Keratinocyte (primary cell): ENCODE data around the gene C2orf76. TPM values are rescaled to one million over a fixed set of nuclear protein-coding genes. Genes with fewer than 3 reads are reported as not detected.

Source experiments
- DNase-seq: peaks from one replicate; pipeline ENCODE4 v3.0.0-alpha.2; 2011; ENCODE audit warnings: low read depth, missing footprints, low spot score
- FAIRE-seq: peaks from 2 replicates; lab custom pipeline; 2011; peaks lifted over from hg19 to GRCh38; lab: Jason Lieb, UNC
- H2AFZ ChIP-seq: 2 replicates; pipeline ENCODE4 v1.6.0; 2012; ENCODE audit warnings: low read length, control low read depth, inconsistent platforms; ENCODE audit not compliant: control insufficient read depth
- H3K27ac ChIP-seq: 2 replicates; pipeline ENCODE4 v1.5.1; 2011; ENCODE audit warnings: low read length; ENCODE audit not compliant: control insufficient read depth, insufficient read depth
- H3K27me3 ChIP-seq: 3 replicates; pipeline ENCODE4 v1.6.0; 2011; ENCODE audit warnings: low read length; ENCODE audit not compliant: control insufficient read depth, insufficient read depth; ENCODE audit errors: extremely low read depth
- H3K36me3 ChIP-seq, 2 experiments: 2 replicates in 1 of 2; 3 replicates in 1 of 2; pipeline ENCODE4 v1.5.1; 2011; ENCODE audit warnings: low read length in 2 of 2, mild to moderate bottlenecking in 1 of 2; ENCODE audit not compliant: control insufficient read depth in 2 of 2, insufficient read depth in 2 of 2; ENCODE audit errors: extremely low read depth in 1 of 2
- H3K4me1 ChIP-seq: 3 replicates; pipeline ENCODE4 v1.5.1; 2011; ENCODE audit warnings: low read length; ENCODE audit not compliant: control insufficient read depth, insufficient read depth; ENCODE audit errors: extremely low read depth
- H3K4me2 ChIP-seq: 3 replicates; pipeline ENCODE4 v1.6.0; 2011; ENCODE audit warnings: low read depth, low read length; ENCODE audit not compliant: control insufficient read depth, insufficient read depth; ENCODE audit errors: extremely low read depth
- H3K4me3 ChIP-seq, 3 experiments: fragments of 200-600 bp in 1 of 3; sonication (generic) in 1 of 3; 2 replicates in 2 of 3; 3 replicates in 1 of 3; pipeline ENCODE4 v1.5.1; 2011 to 2016; ENCODE audit warnings: low read length in 3 of 3, mild to moderate bottlenecking in 3 of 3, control low read depth in 2 of 3, inconsistent platforms in 1 of 3, low read depth in 1 of 3, mixed read lengths in 1 of 3, mixed run types in 1 of 3, moderate library complexity in 1 of 3; ENCODE audit not compliant: control insufficient read depth in 2 of 3, insufficient read depth in 2 of 3; ENCODE audit errors: extremely low read depth in 1 of 3
- H3K79me2 ChIP-seq: 2 replicates; pipeline ENCODE4 v1.6.0; 2012; ENCODE audit warnings: low read length; ENCODE audit not compliant: control insufficient read depth, insufficient read depth
- H3K9ac ChIP-seq: 3 replicates; pipeline ENCODE4 v1.6.0; 2011; ENCODE audit warnings: low read length; ENCODE audit not compliant: control insufficient read depth, insufficient read depth; ENCODE audit errors: extremely low read depth
- H3K9me1 ChIP-seq: 3 replicates; pipeline ENCODE4 v1.6.0; 2011; ENCODE audit warnings: low read length; ENCODE audit not compliant: control insufficient read depth, insufficient read depth; ENCODE audit errors: extremely low read depth
- H3K9me3 ChIP-seq: 2 replicates; pipeline ENCODE4 v1.5.1; 2012; ENCODE audit warnings: low read depth, low read length; ENCODE audit not compliant: control insufficient read depth
- H4K20me1 ChIP-seq: 3 replicates; pipeline ENCODE4 v1.6.0; 2011; ENCODE audit warnings: low read length; ENCODE audit not compliant: control insufficient read depth, insufficient read depth; ENCODE audit errors: extremely low read depth
- EZH2 ChIP-seq: IDR thresholded peaks from one replicate; pipeline ENCODE4 v1.6.1; 2012; ENCODE audit warnings: inconsistent platforms, mild to moderate bottlenecking, low read length, moderate library complexity
- dilution Hi-C: fragments of 300-500 bp; cut with MboI; formaldehyde crosslinking; loops from one replicate; pipeline ENCODE4 v1.7.0; 2020; ENCODE audit warnings: low sequenced_read_pairs; ENCODE audit not compliant: extremely low pct_ligation_motif_present
- polyA plus RNA-seq, 5 experiments: library from polyadenylated mRNA; depleted of rRNA in 3 of 5; stranded (reverse) in 3 of 5; stranded (forward) in 1 of 5; unstranded in 1 of 5; fragments of >200 nt; gene quantifications; 1 replicate in 1 of 5; 2 replicates in 3 of 5; 3 replicates in 1 of 5; pipeline versions ENCODE4 v1.2.1 to v1.2.3, GENCODE V29; 2011 to 2012; ENCODE audit warnings: missing spikeins in 2 of 5, low read depth in 1 of 5, low replicate concordance in 1 of 5
- TF ChIP-seq, protein P1 (sequence below), 3 experiments: IDR thresholded peaks in 1 of 3; conservative IDR thresholded peaks in 1 of 3; optimal IDR thresholded peaks in 1 of 3; 2 replicates in 2 of 3; 3 replicates in 1 of 3; pipeline versions ENCODE3 to v1.5.1; 2011; ENCODE audit warnings: low read length in 3 of 3, mild to moderate bottlenecking in 3 of 3, moderate library complexity in 2 of 3, control low read depth in 1 of 3, inconsistent platforms in 1 of 3; ENCODE audit not compliant: insufficient read depth in 2 of 3; ENCODE audit errors: extremely low read depth in 1 of 3

Gene C2orf76
- polyA plus RNA-seq, 1 donor (not counting 4 experiments of a cell fraction or from before 2014, with no cell fraction given) = 17.9 TPM

DNA sequence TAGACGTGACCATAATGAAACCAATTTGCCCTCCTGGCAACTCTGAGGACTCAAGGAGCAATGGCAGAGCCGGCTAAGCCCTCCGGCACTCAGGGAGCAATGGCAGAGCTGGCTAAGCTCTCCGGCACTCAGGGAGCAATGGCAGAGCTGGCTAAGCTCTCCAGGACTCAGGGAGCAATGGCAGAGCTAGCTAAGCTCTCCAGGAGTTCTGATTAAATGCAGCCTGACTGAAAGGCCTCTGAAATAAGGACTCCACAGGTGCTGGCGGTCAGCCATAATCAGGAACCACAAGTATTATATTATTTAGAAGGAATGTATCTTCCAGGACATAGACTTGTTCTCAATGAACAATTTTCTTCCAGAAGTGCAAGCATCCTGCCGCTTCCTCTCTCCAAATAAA, 65.2 kb downstream of the C2orf76 start:
- dilution Hi-C loops = no loop called here
- no peak for TF ChIP-seq EZH2
- TF ChIP-seq, protein P1, sequence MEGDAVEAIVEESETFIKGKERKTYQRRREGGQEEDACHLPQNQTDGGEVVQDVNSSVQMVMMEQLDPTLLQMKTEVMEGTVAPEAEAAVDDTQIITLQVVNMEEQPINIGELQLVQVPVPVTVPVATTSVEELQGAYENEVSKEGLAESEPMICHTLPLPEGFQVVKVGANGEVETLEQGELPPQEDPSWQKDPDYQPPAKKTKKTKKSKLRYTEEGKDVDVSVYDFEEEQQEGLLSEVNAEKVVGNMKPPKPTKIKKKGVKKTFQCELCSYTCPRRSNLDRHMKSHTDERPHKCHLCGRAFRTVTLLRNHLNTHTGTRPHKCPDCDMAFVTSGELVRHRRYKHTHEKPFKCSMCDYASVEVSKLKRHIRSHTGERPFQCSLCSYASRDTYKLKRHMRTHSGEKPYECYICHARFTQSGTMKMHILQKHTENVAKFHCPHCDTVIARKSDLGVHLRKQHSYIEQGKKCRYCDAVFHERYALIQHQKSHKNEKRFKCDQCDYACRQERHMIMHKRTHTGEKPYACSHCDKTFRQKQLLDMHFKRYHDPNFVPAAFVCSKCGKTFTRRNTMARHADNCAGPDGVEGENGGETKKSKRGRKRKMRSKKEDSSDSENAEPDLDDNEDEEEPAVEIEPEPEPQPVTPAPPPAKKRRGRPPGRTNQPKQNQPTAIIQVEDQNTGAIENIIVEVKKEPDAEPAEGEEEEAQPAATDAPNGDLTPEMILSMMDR (optimal IDR thresholded peaks at IDR 0.05 in 1 of 3, IDR thresholded peaks at IDR 0.05 in 1 of 3, conservative IDR thresholded peaks at IDR 0.05 in 1 of 3; ENCODE audit: extremely low read depth in 1 of 3, insufficient read depth in 2 of 3, low read length in 3 of 3) = no peak
- no peaks in the 10 kb centered on the region for H3K9me3 ChIP-seq
- DNase-seq (no peak), FAIRE-seq (no peak)
- peaks cover 14% of the 10 kb centered on the region for H3K27me3 ChIP-seq
- H3K9me1 ChIP-seq = no peaks in the 10 kb centered on the region
- peaks cover 5% of the 10 kb centered on the region for H3K4me1 ChIP-seq
- H3K36me3 ChIP-seq = no peaks in the 10 kb centered on the region
- no peak overlapping the region for H3K4me2 ChIP-seq
- H3K27ac ChIP-seq = no peak overlapping the region
- no peaks in the 10 kb centered on the region for H3K79me2 ChIP-seq
- H4K20me1 ChIP-seq = no peaks in the 10 kb centered on the region
- no peak overlapping the region for H3K4me3 ChIP-seq
- H2AFZ ChIP-seq = no peak overlapping the region
- no peak overlapping the region for H3K9ac ChIP-seq

DNA sequence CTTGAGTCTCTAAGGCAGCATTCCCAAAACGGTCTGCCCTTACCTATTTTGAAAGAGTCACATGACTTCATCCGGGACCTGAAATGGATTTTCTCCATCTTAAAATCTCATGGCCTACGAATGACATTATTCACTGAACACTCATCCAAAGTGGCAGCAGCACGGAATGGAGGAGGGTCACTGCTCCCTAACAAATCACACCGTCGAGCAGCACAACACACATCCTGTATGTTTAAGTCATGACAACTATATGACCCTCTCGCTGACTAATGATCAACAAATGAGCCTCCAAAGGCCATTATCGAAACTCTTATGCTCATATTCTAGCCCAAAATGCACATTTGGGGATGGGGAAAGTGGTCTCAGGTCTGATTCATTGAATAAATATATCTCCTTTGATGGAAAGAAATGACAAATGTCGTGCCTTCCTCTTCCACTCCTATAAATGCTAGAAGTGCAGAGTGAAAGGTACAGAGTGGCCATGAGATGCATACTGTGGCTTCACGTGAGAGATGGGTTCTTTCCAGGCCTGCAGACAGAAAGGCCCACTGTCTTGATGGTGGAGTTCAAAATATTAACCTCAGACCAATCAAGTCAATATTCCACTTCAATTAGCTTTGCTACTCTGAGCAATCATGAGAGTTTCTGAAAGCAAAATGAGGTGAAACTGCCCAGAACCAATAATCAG, 70.8 kb downstream of the C2orf76 start:
- no peak for DNase-seq
- Histone ChIP-seq H3K4me1 (no peaks in the 10 kb centered on the region), H3K79me2 (no peaks in the 10 kb centered on the region), H2AFZ (no peak overlapping the region), H3K4me2 (no peak overlapping the region), H3K4me3 (no peak overlapping the region), H3K9ac (no peak overlapping the region), H3K9me1 (no peaks in the 10 kb centered on the region), H3K36me3 (no peaks in the 10 kb centered on the region), H3K27me3 (no peaks in the 10 kb centered on the region), H3K27ac (no peak overlapping the region), H3K9me3 (no peaks in the 10 kb centered on the region), H4K20me1 (no peaks in the 10 kb centered on the region)
- FAIRE-seq = no peak
- dilution Hi-C loops = no loop called here
- TF ChIP-seq, protein P1 (optimal IDR thresholded peaks at IDR 0.05 in 1 of 3, IDR thresholded peaks at IDR 0.05 in 1 of 3, conservative IDR thresholded peaks at IDR 0.05 in 1 of 3; ENCODE audit: extremely low read depth in 1 of 3, insufficient read depth in 2 of 3, low read length in 3 of 3) = no peak
- no peak for TF ChIP-seq EZH2
